ENCODE results near the gene GOLIM4. TPM values are rescaled to one million over a fixed set of nuclear protein-coding genes. Genes with fewer than 3 reads are reported as not detected.

GOLIM4 gene
- total RNA-seq, 4 donors from 2014 or later: 13.0 to 20.8 (median 17.8) TPM

- ATAC-seq: no peak
- Histone ChIP-seq H3K36me3 (no peaks in the 10 kb centered on the region), H3K9me3 (no peaks in the 10 kb centered on the region), H3K27me3 (no peaks in the 10 kb centered on the region), H3K27ac (no peak overlapping the region), H3K4me1 (no peaks in the 10 kb centered on the region), H3K4me3 (no peak overlapping the region)
- in situ Hi-C loops (cut with MboI; ENCODE audit: low sequenced_read_pairs in 4 of 4): no loop called here
- TF ChIP-seq POLR2A (IDR thresholded peaks at IDR 0.05) (no peak), CTCF (IDR thresholded peaks at IDR 0.05 in 4 of 5, conservative IDR thresholded peaks at IDR 0.05 in 1 of 5) (no peak)
- no peak for DNase-seq
- intact Hi-C loops (cut with DNase I; ENCODE audit: low total_unique reads): no loop called here
Measured at GRCh38 chr3:168001244-168001643, 94.5 kb downstream of the GOLIM4 start.

GRCh38 chr3:167998253-167998652 lies 97.5 kb downstream of the GOLIM4 start:
- no peak for DNase-seq
- no peaks in the 10 kb centered on the region for H3K9me3 ChIP-seq
- no peaks in the 10 kb centered on the region for H3K27me3 ChIP-seq
- H3K27ac ChIP-seq: no peak overlapping the region
- in situ Hi-C loops (cut with MboI; ENCODE audit: low sequenced_read_pairs in 4 of 4): no loop called here
- H3K4me3 ChIP-seq: no peak overlapping the region
- TF ChIP-seq POLR2A (IDR thresholded peaks at IDR 0.05) (no peak), CTCF (IDR thresholded peaks at IDR 0.05 in 4 of 5, conservative IDR thresholded peaks at IDR 0.05 in 1 of 5) (no peak)
- intact Hi-C loops (cut with DNase I; ENCODE audit: low total_unique reads): no loop called here
- H3K4me1 ChIP-seq: no peaks in the 10 kb centered on the region
- H3K36me3 ChIP-seq: no peaks in the 10 kb centered on the region
- no peak for ATAC-seq

GRCh38 chr3:167996514-167996913 lies 99.2 kb downstream of the GOLIM4 start:
- TF ChIP-seq POLR2A (IDR thresholded peaks at IDR 0.05) (no peak), CTCF (IDR thresholded peaks at IDR 0.05 in 4 of 5, conservative IDR thresholded peaks at IDR 0.05 in 1 of 5) (no peak)
- ATAC-seq: no peak
- H3K27ac ChIP-seq: no peak overlapping the region
- no peaks in the 10 kb centered on the region for H3K27me3 ChIP-seq
- in situ Hi-C loops (cut with MboI; ENCODE audit: low sequenced_read_pairs in 4 of 4): no loop called here
- H3K9me3 ChIP-seq: no peaks in the 10 kb centered on the region
- no peaks in the 10 kb centered on the region for H3K36me3 ChIP-seq
- no peak overlapping the region for H3K4me3 ChIP-seq
- no peak for DNase-seq
- intact Hi-C loops (cut with DNase I; ENCODE audit: low total_unique reads): no loop called here
- H3K4me1 ChIP-seq: no peaks in the 10 kb centered on the region

GRCh38 chr3:167992381-167992780 lies 103.3 kb downstream of the GOLIM4 start:
- Histone ChIP-seq H3K4me3 (no peak overlapping the region), H3K27me3 (no peaks in the 10 kb centered on the region), H3K36me3 (no peaks in the 10 kb centered on the region), H3K9me3 (no peaks in the 10 kb centered on the region), H3K4me1 (no peaks in the 10 kb centered on the region), H3K27ac (no peak overlapping the region)
- TF ChIP-seq POLR2A (IDR thresholded peaks at IDR 0.05) (no peak), CTCF (IDR thresholded peaks at IDR 0.05 in 4 of 5, conservative IDR thresholded peaks at IDR 0.05 in 1 of 5) (no peak)
- in situ Hi-C loops (cut with MboI; ENCODE audit: low sequenced_read_pairs in 4 of 4) (no loop called here), intact Hi-C loops (cut with DNase I; ENCODE audit: low total_unique reads) (no loop called here)
- no peak for ATAC-seq
- DNase-seq: no peak

GRCh38 chr3:167991213-167991612 lies 104.5 kb downstream of the GOLIM4 start:
- Histone ChIP-seq H3K9me3 (no peaks in the 10 kb centered on the region), H3K27ac (no peak overlapping the region), H3K36me3 (no peaks in the 10 kb centered on the region), H3K4me1 (no peaks in the 10 kb centered on the region), H3K4me3 (no peak overlapping the region), H3K27me3 (no peaks in the 10 kb centered on the region)
- DNase-seq (no peak), ATAC-seq (no peak)
- TF ChIP-seq POLR2A (IDR thresholded peaks at IDR 0.05) (no peak), CTCF (IDR thresholded peaks at IDR 0.05 in 4 of 5, conservative IDR thresholded peaks at IDR 0.05 in 1 of 5) (no peak)
- in situ Hi-C loops (cut with MboI; ENCODE audit: low sequenced_read_pairs in 4 of 4): no loop called here
- intact Hi-C loops (cut with DNase I; ENCODE audit: low total_unique reads): no loop called here
